SHP77 treated with DMSO at 0.1 percent for 48 hours (cell line): ENCODE measurements around the gene HELZ.
"Not testable (repeated sequence)": the region's sequence is repeated elsewhere in the genome, so short reads cannot be mapped to it uniquely, and the experiment has no call there.

Experiments used
- DNase-seq: peaks from one replicate; lab custom pipeline; 2025; lab: John Stamatoyannopoulos, UW

Gene HELZ

DNA sequence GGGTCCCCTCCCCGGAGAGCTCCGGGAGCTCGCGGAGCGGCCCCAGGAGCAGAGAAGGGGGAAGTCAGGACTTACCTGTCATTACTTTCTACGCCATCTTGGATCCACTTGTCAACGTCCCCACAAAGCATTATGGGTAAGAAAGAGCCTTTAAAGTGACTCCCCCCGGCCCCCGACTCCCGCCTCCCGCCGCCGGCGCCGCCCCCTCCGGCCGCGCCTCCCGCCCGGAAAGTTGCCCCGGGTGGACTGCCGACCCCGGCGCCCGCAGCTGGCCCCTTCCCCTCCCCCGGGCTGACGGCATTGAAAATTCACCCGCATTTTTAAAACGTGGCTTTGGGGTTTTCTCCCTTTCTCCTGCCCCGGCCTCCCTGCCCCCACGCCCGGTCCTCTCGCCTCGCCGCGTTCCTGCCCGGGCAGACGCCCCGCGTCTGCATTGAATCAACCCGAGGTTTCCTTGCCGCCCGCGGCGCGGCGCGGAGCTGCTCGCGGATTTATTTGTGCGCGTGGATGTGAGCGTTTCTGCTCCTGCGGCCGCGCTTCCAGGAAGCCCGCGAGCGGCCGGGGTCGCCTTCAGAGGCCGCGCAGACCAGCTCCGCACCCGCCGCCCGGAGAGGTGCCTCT, at the start of gene HELZ:
Gene HELZ, minus strand, starts transcription at position 124 of the 621 bp plus-strand sequence. CDS start 26,392 bp downstream, outside the sequence.
- DNase-seq: peak; percentile 64

DNA sequence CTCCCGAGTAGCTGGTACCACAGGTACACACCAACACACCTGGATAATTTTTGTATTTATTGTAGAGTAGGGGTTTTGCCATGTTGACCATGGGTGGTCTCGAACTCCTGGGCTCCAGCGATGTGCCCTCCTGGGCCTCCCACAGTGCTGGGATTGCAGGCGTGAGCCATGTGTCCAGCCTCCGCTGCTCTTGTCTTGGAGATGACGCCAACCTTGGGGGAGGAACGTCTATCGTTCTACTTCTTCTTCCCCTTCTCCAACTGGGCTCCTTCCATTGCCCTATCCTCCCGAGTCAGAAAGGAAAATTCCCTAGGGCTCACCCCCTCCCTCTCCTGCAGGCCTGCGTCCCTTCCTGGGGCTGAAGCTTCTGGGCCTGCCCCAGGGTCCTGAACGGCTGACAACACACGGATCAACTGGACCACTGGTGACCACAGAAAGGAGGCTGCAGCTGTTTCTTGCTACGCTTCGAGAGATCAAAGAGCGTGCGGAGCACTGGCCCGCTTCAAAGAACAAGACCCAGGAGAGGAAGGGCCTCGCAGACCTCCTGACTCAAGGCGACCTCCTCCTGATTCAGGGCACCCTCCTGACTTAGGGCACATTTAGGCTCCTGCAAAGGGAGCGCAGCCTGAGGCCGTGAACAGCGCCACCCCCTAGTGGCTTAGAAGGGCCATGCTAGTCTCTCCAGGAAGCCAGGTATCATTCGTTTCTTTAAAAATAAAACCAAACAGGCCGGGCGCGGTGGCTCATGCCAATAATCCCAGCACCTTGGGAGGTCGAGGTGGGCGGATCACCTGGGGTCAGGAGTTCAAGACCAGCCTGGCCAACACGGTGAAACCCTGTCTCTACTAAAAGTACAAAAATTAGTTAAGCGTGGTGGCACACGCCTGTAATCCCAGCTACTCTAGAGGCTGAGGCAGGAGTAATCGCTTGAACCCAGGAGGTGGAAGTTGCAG, 48.5 kb upstream of the HELZ start:
- peak; percentile 46 for DNase-seq

DNA sequence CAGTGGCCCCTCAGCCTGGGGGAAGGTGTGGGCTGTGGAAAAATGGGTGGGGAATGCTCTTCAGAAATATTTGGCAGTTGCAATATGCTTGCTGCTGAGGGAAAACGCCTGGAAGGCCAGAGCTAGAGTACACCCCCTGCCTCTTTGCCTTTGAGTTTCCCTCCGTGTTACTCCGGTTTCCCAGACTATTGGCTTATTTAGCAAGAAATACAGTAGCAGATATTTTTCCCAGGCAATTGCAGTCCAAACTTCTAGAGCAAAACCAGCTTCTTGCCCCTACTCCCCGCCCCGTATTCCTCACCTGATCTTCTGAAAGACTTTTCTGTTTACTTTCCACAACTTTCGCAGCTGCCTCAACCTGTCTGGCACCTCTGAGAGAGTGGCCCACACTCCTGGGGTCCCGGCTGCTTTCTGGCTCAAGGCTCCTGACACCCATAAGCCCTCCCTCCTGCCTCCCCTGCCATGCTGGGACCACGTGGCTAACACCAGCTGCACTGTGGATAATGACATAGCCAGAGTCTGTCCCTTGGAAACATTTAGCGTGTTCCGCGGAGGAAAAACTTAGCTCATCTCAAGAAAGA, 45.8 kb upstream of the HELZ start:
- no peak for DNase-seq

DNA sequence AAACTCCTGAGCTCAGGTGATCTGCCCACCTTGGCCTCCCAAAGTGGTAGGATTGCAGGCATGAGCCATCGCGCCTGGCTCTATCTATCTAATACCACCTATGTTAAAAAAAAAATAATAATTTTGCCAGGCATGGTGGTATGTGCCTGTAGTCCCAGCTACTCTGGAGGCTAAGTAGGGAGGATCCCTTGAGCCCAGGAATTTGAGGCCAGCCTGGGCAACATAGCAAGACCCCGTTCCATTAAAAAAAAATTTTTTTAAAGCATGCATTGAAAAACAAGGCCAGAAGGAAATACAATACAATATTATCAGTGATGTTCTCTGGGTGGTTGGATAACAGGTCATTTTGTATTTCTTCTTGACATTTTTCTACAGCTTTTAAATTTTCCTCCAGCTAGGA, 45.2 kb upstream of the HELZ start:
- DNase-seq: no peak

DNA sequence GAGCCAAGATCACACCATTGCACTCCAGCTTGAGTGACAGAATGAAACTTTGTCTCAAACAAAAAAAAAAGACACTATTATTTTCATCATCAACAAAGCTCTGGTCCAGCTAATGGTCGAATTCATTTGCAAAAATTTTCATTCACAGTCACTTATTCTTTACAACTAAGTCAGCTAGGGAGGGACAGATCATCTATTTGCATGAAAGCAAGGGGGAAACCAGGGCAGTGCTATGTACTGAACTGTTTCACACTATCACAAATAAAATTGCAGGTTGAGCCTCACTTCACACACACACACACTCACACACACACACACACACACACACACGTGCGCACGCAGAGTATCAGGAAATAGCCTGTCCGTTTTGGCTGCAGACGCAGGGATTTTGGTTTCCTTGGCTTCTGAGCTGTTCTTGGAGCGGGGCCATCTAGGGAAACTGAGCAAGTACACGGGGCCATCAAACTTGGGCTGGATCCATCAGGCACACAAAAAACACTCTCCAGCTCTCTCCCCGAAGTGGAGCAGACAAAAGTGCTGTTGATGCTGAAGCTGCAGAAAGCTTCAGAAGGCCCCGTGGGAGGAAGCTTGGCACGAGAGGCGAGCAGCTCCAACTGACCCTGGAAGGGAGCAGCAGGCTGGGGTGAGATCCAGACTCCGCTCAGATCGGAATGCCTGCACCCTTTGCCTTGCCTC, 44.3 kb upstream of the HELZ start:
- DNase-seq: peak; percentile 12

DNA sequence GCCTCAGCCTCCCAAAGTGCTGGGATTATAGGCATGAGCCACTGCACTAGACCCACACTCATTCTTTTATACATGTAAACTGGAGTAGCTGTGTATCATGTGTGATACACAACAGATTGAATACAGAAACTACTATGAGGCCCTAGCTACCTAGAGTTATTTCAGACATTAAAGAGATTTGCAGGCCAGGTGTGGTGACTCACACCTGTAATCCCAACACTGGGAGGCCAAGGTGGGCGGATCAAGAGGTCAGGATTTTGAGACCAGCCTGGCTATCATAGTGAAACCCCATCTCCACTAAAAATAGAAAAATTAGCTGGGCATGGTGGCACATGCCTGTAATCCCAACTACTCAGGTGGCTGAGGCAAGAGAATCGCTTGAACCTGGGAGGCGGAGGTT, 41.8 kb upstream of the HELZ start:
- not testable (repeated sequence) for DNase-seq

DNA sequence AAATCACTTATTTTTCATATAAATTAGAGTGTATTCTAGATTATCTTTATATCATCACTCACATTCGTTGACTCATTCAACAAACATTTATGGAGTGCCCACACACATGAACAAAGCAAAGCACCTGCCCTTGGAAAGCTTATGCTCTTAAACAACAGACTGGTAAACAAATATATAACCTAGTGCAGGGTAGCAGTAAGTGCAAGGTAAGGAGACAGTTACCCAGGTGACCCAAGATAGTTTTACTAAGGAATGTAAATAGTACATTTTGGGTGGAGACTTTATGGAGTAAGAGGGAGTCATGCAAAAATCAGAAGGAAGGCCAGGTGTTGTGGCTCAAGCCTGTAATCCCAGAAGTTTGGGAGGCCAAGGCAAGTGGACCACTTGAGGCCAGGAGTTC, 40.4 kb upstream of the HELZ start:
- no peak for DNase-seq

DNA sequence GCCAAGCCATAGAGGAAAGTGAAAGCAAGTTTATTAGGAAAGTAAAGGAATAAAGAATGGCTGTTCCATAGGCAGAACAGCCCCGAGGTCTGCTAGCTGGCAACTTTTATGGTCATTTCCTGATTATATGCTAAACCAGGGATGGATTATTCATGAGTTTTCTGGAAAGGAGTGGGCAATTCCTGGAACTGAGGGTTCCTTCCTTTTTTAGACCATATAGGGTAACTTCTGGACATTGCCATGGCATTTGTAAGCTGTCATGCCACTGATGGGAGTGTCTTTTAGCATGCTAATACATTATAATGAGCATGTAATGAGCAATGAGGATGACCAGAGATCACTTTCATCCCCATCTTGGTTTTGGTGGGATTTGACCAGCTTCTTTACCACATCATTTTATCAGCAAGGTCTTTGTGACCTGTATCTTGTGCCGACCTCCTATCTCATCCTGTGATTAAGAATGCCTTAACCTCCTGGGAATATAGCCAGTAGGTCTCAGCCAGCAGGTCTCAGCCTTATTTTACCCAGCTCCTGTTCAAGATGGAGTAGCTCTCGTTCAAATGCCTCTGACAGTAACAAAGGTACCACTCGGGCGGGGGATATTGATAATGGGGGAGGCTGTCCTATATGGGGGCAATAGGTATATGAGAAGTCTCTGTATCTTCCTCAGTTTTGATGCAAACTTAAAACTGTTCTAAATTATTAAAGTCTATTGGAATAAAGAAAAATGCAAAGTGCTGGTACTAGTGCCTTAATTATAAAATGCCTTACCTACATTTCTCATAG, 38.9 kb upstream of the HELZ start:
- no peak for DNase-seq

- DNase-seq: no peak
Observed at GRCh38 chr17:67281743-67282142, 36.7 kb upstream of the HELZ start.

GRCh38 chr17:67281053-67281452, 36.1 kb upstream of the HELZ start:
- peak; percentile 14 for DNase-seq

- peak; percentile 96 for DNase-seq
Observed at GRCh38 chr17:67280279-67280678, 35.3 kb upstream of the HELZ start.

DNA sequence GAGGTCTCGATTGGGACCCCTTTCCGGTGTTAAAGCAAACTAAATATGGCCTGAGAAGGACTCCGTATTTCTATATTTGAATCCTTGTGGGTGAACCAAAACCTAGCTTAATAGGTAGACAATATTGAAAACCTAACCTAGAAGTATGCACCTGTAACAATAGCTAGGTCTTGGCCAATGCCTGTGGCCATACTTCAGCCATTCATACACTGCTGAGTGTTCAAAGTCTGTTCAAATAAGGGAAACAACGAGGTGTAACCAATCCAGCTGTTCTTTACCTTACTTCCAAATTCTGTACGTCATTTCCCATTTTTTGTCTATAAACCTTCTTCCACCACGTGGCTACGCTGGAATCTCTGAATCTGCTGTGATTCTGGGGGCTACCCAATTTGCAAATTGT, 34.1 kb upstream of the HELZ start:
- DNase-seq: no peak

DNA sequence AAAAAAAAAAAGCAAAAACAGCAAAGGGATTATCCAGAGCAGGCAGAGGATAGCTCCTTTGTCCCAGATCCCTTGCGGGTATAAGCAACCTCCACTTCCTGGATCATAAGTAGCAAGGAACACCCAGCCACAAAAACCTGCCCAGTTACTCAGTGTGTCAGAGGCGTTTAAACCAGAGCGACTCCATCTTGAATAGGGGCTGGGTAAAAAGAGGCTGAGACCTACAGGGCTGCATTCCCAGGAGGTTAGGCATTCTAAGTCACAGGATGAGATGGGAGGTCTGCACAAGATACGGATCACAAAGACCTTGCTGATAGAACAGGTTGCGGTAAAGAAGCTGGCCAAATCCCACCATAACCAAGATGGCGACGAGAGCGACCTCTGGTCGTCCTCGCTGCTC, 33.4 kb upstream of the HELZ start:
- no peak for DNase-seq

- peak; percentile 30 for DNase-seq
Observed at GRCh38 chr17:67276075-67276474, 31.1 kb upstream of the HELZ start.

DNA sequence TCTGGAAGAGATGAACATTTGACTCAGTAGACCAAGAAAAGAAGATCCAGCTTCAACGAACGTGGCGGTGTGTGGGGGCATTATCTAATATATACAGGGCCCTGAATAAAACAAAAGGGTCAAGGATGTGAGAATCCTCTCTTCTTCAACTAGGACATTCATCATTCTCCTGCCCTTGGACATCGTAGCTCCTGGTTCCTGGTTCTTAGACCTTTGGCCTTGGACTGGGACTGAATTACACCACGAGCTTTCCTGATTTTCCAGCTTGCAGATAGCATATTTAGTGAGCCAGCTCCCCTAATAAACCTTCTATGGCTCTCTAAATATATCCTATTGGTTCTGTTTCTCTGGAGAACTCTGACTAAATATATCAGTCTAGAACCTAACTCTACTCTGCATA, 29.5 kb upstream of the HELZ start:
- DNase-seq: no peak

DNA sequence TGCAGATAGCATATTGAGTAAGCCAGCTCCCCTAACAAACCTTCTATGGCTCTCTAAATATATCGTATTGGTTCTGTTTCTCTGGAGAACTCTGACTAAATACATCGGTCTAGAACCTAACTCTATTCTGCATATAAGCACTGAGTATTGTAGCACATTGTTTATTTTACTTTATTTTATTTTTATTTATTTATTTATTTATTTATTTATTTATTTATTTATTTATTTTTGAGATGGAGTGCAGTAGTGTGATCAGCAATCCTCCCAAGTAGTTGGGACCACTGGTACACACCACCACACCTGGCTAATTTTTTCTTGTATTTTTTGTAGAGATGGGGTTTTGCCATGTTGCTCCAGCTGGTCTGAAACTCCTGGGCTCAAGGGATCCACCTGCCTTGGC, 28.9 kb upstream of the HELZ start:
- DNase-seq: no peak

DNA sequence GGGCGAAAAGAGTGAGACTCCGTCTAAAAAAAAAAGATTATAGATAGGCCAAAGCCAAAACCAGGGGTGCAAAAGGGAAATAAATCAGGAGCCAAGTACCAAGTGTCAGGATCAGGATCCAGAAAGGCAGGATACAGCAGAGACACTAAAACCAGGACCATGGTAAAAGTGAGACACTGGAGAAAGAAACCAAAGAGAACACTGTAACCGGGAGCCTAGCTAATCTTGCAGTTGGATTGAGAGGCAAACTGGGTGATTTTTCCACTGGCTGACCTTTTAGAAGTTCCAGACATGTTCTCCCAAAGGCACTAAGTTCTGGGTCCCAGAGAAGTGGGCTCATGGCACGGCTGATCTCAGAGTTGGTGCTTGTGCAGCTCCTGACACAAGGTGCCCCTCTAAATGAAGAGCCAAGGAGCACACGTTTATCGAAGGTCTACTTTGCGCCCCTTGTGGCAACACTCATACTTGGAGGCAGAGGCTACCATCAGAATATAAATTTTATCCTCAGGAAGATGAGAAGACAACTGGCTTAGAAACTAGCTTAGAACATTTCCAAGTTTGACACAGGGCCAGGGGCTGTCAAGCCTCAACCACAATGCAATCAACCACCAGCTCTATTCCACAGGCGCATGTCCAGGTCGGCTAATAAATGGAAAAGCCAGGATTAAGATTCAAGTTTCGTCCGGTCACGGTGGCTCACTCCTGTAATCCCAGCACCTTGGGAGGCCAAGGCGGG, 27.5 kb upstream of the HELZ start:
- no peak for DNase-seq

DNA sequence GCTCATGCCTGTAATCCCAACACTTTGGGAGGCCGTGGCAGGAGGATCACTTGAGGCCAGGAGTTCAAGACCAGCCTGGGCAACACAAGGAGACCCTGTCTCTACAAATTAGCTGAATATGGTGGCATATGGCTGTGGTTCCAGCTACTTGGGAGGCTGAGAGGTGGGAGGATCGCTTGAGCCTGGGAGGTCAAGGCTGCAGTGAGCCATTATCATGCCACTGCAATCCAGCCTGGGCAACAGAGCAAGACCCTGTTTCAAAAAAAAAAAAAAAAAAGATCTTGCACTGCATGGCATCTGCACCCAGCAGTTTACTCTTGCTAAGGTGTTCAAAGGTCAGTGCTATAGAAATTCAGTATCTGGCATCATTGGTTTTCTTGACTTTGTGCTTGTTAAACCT, 26.2 kb upstream of the HELZ start:
- not testable (repeated sequence) for DNase-seq

GRCh38 chr17:67270416-67270815, 25.4 kb upstream of the HELZ start:
- no peak for DNase-seq

DNA sequence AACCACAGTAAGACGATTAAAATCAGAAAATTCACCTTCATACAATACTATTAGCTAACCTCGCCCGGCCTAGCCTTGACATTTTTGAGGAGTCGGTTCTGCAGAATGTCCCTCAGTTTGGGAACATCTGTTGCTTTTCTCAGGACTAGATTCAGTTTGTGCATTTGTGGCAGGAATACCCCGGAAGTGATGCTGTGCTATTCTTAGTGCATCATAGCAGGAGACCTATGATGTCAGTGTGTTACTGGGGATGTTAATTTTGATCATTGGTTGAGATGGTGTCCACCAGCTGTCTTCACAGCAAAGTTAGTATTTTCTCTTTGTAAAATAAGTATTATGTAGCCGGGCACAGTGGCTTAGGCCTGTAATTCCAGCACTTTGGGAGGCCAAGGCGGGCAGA, 21.5 kb upstream of the HELZ start:
- DNase-seq: no peak

DNA sequence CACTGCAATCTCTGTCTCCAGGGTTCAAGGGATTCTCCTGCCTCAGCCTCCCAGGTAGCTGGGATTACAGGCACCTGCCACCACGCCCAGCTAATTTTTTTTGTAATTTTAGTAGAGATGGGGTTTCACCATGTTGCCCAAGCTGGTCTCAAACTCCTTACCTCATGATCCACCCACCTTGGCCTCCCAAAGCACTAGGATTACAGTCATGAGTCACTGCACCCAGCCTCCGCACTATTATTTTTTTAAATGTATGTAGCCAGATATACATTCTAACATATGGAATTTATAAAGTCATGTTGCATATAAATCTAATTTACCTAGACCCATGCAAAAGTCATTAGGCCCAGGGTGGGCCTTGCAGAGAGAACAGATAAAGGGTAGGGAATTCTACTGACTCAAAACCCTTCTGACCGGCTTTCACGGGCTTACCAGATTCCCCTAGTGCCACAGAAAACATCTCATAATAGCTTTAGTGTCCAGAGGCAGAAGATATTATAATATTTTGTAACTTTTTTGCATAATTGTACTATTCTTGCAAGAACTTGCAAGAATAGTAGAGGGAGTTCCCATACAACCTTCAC, 20.5 kb upstream of the HELZ start:
- DNase-seq: no peak
